ENCODE data around the gene ARRDC1. TPM values are rescaled to one million over a fixed set of nuclear protein-coding genes. Genes with fewer than 3 reads are reported as not detected.
A peak's percentile ranks its signal among the peaks of the same experiment; 100 is the strongest.
"Not testable (repeated sequence)": the region's sequence is repeated elsewhere in the genome, so short reads cannot be mapped to it uniquely, and the experiment has no call there.

The ARRDC1 gene
- polyA plus RNA-seq, 2 of the 4 experiments (the other 2 are of a cell fraction) = 20.7 to 22.5 TPM

DNA sequence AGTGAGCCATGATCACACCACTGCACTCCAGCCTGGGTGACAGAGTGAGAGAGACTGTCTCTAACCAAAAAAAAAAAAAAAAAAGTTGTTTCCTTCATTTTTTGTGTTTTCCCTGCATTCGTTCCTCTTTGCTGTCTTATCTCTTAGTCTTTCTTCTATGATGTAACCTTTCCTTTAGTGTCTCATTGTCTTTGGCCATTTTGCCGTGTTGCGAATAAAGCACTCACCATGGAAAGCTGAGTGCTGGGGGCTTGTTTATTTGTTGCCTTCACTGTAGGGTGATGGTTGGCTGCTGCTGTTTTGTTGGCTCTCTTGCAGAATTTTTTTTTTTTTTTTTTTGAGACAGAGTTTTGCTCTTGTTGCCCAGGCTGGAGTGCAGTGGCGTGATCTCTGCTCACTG is 21.0 kb downstream of the ARRDC1 start:
- Histone ChIP-seq H3K9me3 (no peaks in the 10 kb centered on the region), H3K27ac (no peak overlapping the region), H3K4me3 (no peak overlapping the region), H3K4me2 (no peak overlapping the region), H3K4me1 (peaks cover 17% of the 10 kb centered on the region; the same call in 2 of the 3 replicates)
- DNase-seq (ENCODE audit: low read depth in 1 of 2, low spot score in 1 of 2) (no peak), FAIRE-seq (no peak), ATAC-seq (no peak)
- TF ChIP-seq CBX8 (IDR thresholded peaks at IDR 0.05) (no peak), CHD2 (IDR thresholded peaks at IDR 0.05; ENCODE audit: low read length, partially characterized antibody) (no peak), RCOR1 (IDR thresholded peaks at IDR 0.05; ENCODE audit: low read depth, low read length) (no peak), MAZ (IDR thresholded peaks at IDR 0.05; ENCODE audit: borderline replicate concordance, low read depth, low read length) (no peak), ZSCAN20 (CRISPR knock-in tag; IDR thresholded peaks at IDR 0.05) (no peak), FOSL2 (IDR thresholded peaks at IDR 0.05) (no peak), FOSL2 (CRISPR knock-in tag; IDR thresholded peaks at IDR 0.05) (no peak), HEYL (CRISPR knock-in tag; IDR thresholded peaks at IDR 0.05) (no peak), EHF (CRISPR knock-in tag; IDR thresholded peaks at IDR 0.05) (no peak), CBX2 (IDR thresholded peaks at IDR 0.05; ENCODE audit: borderline replicate concordance, low read depth) (no peak), KDM5A (IDR thresholded peaks at IDR 0.05) (no peak), MYC (IDR thresholded peaks at IDR 0.05; ENCODE audit: borderline replicate concordance, low read length) (no peak), SMC3 (IDR thresholded peaks at IDR 0.05) (no peak), KDM1A (IDR thresholded peaks at IDR 0.05; ENCODE audit: low read depth) (no peak), FOXS1 (CRISPR knock-in tag; IDR thresholded peaks at IDR 0.05) (no peak), EHMT2 (IDR thresholded peaks at IDR 0.05; ENCODE audit: low read depth) (no peak), EP300 (IDR thresholded peaks at IDR 0.05) (no peak), REST (IDR thresholded peaks at IDR 0.05) (no peak), NFE2L2 (conservative IDR thresholded peaks at IDR 0.05; ENCODE audit: low read length) (no peak)
- TF ChIP-seq, protein P1, sequence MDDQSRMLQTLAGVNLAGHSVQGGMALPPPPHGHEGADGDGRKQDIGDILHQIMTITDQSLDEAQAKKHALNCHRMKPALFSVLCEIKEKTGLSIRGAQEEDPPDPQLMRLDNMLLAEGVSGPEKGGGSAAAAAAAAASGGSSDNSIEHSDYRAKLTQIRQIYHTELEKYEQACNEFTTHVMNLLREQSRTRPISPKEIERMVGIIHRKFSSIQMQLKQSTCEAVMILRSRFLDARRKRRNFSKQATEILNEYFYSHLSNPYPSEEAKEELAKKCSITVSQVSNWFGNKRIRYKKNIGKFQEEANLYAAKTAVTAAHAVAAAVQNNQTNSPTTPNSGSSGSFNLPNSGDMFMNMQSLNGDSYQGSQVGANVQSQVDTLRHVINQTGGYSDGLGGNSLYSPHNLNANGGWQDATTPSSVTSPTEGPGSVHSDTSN (IDR thresholded peaks at IDR 0.05) = no peak
- WGBS (ENCODE audit: missing lambda C conversion rate) = 91% methylated on average over 4 of the region's 4 CpGs
- POLR2A ChIA-PET = no interaction called here
- CTCF ChIA-PET = interaction anchor here (1.4 to 1.8 kb wide), 2 partner anchors 13 to 14 kb away, joined by 3 read pairs; no protein-coding TSS in a partner anchor

GRCh38 chr9:137627406-137627805 is 21.9 kb downstream of the ARRDC1 start:
- 96% methylated on average over 14 of the region's 14 CpGs for WGBS (ENCODE audit: missing lambda C conversion rate)
- peaks cover 14% of the 10 kb centered on the region; the same call in 2 of the 3 replicates for H3K4me1 ChIP-seq
- FAIRE-seq; H3K4me3 ChIP-seq; H3K27ac ChIP-seq; POLR2A ChIA-PET; H3K9me3 ChIP-seq; ATAC-seq; DNase-seq (ENCODE audit: low read depth in 1 of 2, low spot score in 1 of 2); H3K4me2 ChIP-seq: not testable (repeated sequence)
- CTCF ChIA-PET = interaction anchor here (0.5 to 1.8 kb wide), 3 partner anchors 12 to 1796 kb away, joined by 3 read pairs; no protein-coding TSS in a partner anchor

GRCh38 chr9:137630126-137630525 is 24.6 kb downstream of the ARRDC1 start:
- ChIA-PET POLR2A (no interaction called here), CTCF (interaction anchor here (1.1 to 1.3 kb wide), 2 partner anchors 12 to 16 kb away, joined by 3 to 4 read pairs; no protein-coding TSS in a partner anchor)
- H3K4me2 ChIP-seq = peak overlapping the region; percentile 18
- FAIRE-seq (no peak), DNase-seq (ENCODE audit: low read depth in 1 of 2, low spot score in 1 of 2) (no peak), ATAC-seq (no peak)
- WGBS (ENCODE audit: missing lambda C conversion rate) = 29% methylated on average over 1 of the region's 1 CpG
- no peak overlapping the region for H3K27ac ChIP-seq
- no peak overlapping the region for H3K4me3 ChIP-seq
- H3K9me3 ChIP-seq = no peaks in the 10 kb centered on the region
- H3K4me1 ChIP-seq = peaks cover 14% of the 10 kb centered on the region; the same call in 2 of the 3 replicates
- TF ChIP-seq RARB (CRISPR knock-in tag; IDR thresholded peaks at IDR 0.05) = no peak
- no peak for TF ChIP-seq RAD21 (conservative IDR thresholded peaks at IDR 0.05 in 1 of 2, IDR thresholded peaks at IDR 0.05 in 1 of 2)
- TF ChIP-seq MAZ (IDR thresholded peaks at IDR 0.05; ENCODE audit: borderline replicate concordance, low read depth, low read length) = no peak
- TF ChIP-seq ESRRA (IDR thresholded peaks at IDR 0.05; ENCODE audit: borderline replicate concordance, low read length) = no peak
- TF ChIP-seq FOSL2 (IDR thresholded peaks at IDR 0.05) = no peak
- TF ChIP-seq FOSL2 (CRISPR knock-in tag; IDR thresholded peaks at IDR 0.05) = no peak
- TF ChIP-seq RNF2 (IDR thresholded peaks at IDR 0.05; ENCODE audit: borderline replicate concordance, low read depth) = no peak
- no peak for TF ChIP-seq BCL3 (IDR thresholded peaks at IDR 0.05)
- TF ChIP-seq HOXB13 (CRISPR knock-in tag; IDR thresholded peaks at IDR 0.05; ENCODE audit: low read depth) = no peak
- TF ChIP-seq CHD4 (IDR thresholded peaks at IDR 0.05; ENCODE audit: borderline replicate concordance) = no peak
- TF ChIP-seq MAFK (IDR thresholded peaks at IDR 0.05; ENCODE audit: partially characterized antibody) = no peak

All from A549 (cell line).